ENCODE results near the gene RNU6-1. TPM values are rescaled to one million over a fixed set of nuclear protein-coding genes. Genes with fewer than 3 reads are reported as not detected.

Gene RNU6-1
- polyA plus RNA-seq, 1 of the 3 experiments (the other 2 are of a cell fraction) = not detected

DNA sequence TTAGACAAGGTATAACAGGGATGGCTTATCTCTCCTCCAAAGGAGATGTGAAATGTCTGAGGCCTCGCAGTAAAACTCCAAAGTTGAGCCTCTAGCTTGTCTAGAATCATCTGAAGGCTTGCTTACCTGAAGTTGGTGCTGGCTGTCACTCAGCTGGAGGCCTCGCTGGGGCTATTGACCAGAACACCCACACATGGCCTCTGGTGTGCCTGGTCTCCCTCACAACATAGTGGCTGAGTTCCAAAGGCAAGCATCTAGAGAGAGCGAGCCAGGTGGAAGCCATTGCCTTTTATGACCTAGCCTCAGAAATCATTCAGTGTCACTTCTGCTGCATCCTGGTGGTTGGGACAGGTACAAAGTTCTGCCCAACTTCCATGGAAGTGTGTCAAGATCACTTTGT is 17.4 kb upstream of the RNU6-1 start:
- TF ChIP-seq EP300 (IDR thresholded peaks at IDR 0.05; ENCODE audit: borderline replicate concordance in 1 of 2, low read depth in 1 of 2, low read length in 1 of 2) = no peak
- no peak for TF ChIP-seq EZH2phosphoT487 (IDR thresholded peaks at IDR 0.05; ENCODE audit: borderline replicate concordance, low read depth)
- TF ChIP-seq SIN3A (IDR thresholded peaks at IDR 0.05; ENCODE audit: borderline replicate concordance, low read depth, low read length) = no peak
- TF ChIP-seq RCOR1 (IDR thresholded peaks at IDR 0.05; ENCODE audit: low read length) = no peak
- no peak for TF ChIP-seq NRF1 (IDR thresholded peaks at IDR 0.05; ENCODE audit: low read depth, low read length)
- TF ChIP-seq FOXJ3 (CRISPR knock-in tag; IDR thresholded peaks at IDR 0.05) = no peak
- no peak for TF ChIP-seq GABPA (IDR thresholded peaks at IDR 0.05; ENCODE audit: low read depth)
- no peak for TF ChIP-seq MXI1 (IDR thresholded peaks at IDR 0.05; ENCODE audit: low read depth, low read length)

GRCh38 chr15:67855842-67856241 is 16.0 kb upstream of the RNU6-1 start:
- Histone ChIP-seq H3K9ac (no peak overlapping the region), H4K20me1 (ENCODE audit: insufficient read depth) (no peaks in the 10 kb centered on the region), H3K27ac (ENCODE audit: low read depth in 2 of 2, low read length in 1 of 2) (no peak overlapping the region), H2AFZ (ENCODE audit: low read depth) (no peak overlapping the region), H3K9me2 (no peaks in the 10 kb centered on the region), H3F3A (replicated peaks; ENCODE audit: insufficient read depth) (no peaks in the 10 kb centered on the region), H3K4me1 (ENCODE audit: control insufficient read depth in 1 of 2, insufficient read depth in 2 of 2, low read depth in 1 of 2, low read length in 1 of 2) (peaks cover 0 to 7% of the 10 kb centered on the region in 2 experiments; a peak in 1 of 4 replicates), H3K9me3 (no peaks in the 10 kb centered on the region), H3K4me2 (no peak overlapping the region), H3K36me3 (replicated peaks in 1 of 2; ENCODE audit: control insufficient read depth in 1 of 2, insufficient read depth in 2 of 2, low read length in 1 of 2) (no peaks in the 10 kb centered on the region), H3K4me3 (ENCODE audit: low read depth in 2 of 2, low read length in 1 of 2) (no peak overlapping the region), H3K79me2 (ENCODE audit: insufficient read depth) (no peaks in the 10 kb centered on the region), H3K27me3 (ENCODE audit: insufficient read depth) (no peaks in the 10 kb centered on the region)
- ChIA-PET CTCF (interaction anchor here (0.6 kb wide), 1 partner anchor 347 kb away, joined by 3 read pairs; no protein-coding TSS in a partner anchor), POLR2A (no interaction called here)
- 67% methylated on average over 3 of the region's 3 CpGs for WGBS (ENCODE audit: low lambda C conversion rate)
- DNase-seq = no peak
- TF ChIP-seq ELF1 (IDR thresholded peaks at IDR 0.05) (no peak), EZH2phosphoT487 (IDR thresholded peaks at IDR 0.05; ENCODE audit: borderline replicate concordance, low read depth) (no peak), GABPA (IDR thresholded peaks at IDR 0.05; ENCODE audit: low read depth) (no peak)

More for the DNA sequence above, 17.4 kb upstream of the RNU6-1 start:
- CTCF ChIA-PET = no interaction called here
- H3K27me3 ChIP-seq (ENCODE audit: insufficient read depth) = no peaks in the 10 kb centered on the region
- H2AFZ ChIP-seq (ENCODE audit: low read depth) = no peak overlapping the region
- 62% methylated on average over 3 of the region's 3 CpGs for WGBS (ENCODE audit: low lambda C conversion rate)
- H4K20me1 ChIP-seq (ENCODE audit: insufficient read depth) = no peaks in the 10 kb centered on the region
- H3K4me2 ChIP-seq = no peak overlapping the region
- POLR2A ChIA-PET = no interaction called here
- H3F3A ChIP-seq (replicated peaks; ENCODE audit: insufficient read depth) = no peaks in the 10 kb centered on the region
- DNase-seq = no peak
- H3K4me1 ChIP-seq (ENCODE audit: control insufficient read depth in 1 of 2, insufficient read depth in 2 of 2, low read depth in 1 of 2, low read length in 1 of 2) = peaks cover 0 to 7% of the 10 kb centered on the region in 2 experiments; a peak in 1 of 4 replicates
- H3K9ac ChIP-seq = no peak overlapping the region
- no peaks in the 10 kb centered on the region for H3K9me3 ChIP-seq
- H3K4me3 ChIP-seq (ENCODE audit: low read depth in 2 of 2, low read length in 1 of 2) = no peak overlapping the region
- H3K27ac ChIP-seq (ENCODE audit: low read depth in 2 of 2, low read length in 1 of 2) = no peak overlapping the region
- no peaks in the 10 kb centered on the region for H3K36me3 ChIP-seq (replicated peaks in 1 of 2; ENCODE audit: control insufficient read depth in 1 of 2, insufficient read depth in 2 of 2, low read length in 1 of 2)
- no peaks in the 10 kb centered on the region for H3K9me2 ChIP-seq
- no peaks in the 10 kb centered on the region for H3K79me2 ChIP-seq (ENCODE audit: insufficient read depth)

- WGBS (ENCODE audit: low lambda C conversion rate) = 100% methylated on average over 1 of the region's 1 CpG
- POLR2A ChIA-PET = no interaction called here
Measured at GRCh38 chr15:67854358-67854757, 14.5 kb upstream of the RNU6-1 start.

More at GRCh38 chr15:67854358-67854757, 14.5 kb upstream of the RNU6-1 start:
- Histone ChIP-seq H3F3A (replicated peaks; ENCODE audit: insufficient read depth) (no peaks in the 10 kb centered on the region), H3K9me2 (no peaks in the 10 kb centered on the region), H3K27ac (ENCODE audit: low read depth in 2 of 2, low read length in 1 of 2) (no peak overlapping the region), H3K9me3 (no peaks in the 10 kb centered on the region), H3K79me2 (ENCODE audit: insufficient read depth) (no peaks in the 10 kb centered on the region), H3K4me1 (ENCODE audit: control insufficient read depth in 1 of 2, insufficient read depth in 2 of 2, low read depth in 1 of 2, low read length in 1 of 2) (peaks cover 0 to 7% of the 10 kb centered on the region in 2 experiments; a peak in 1 of 4 replicates), H3K36me3 (replicated peaks in 1 of 2; ENCODE audit: control insufficient read depth in 1 of 2, insufficient read depth in 2 of 2, low read length in 1 of 2) (no peaks in the 10 kb centered on the region), H3K9ac (no peak overlapping the region), H3K4me3 (ENCODE audit: low read depth in 2 of 2, low read length in 1 of 2) (no peak overlapping the region), H4K20me1 (ENCODE audit: insufficient read depth) (no peaks in the 10 kb centered on the region), H3K4me2 (no peak overlapping the region), H2AFZ (ENCODE audit: low read depth) (no peak overlapping the region), H3K27me3 (ENCODE audit: insufficient read depth) (no peaks in the 10 kb centered on the region)
- no peak for TF ChIP-seq NFIC (IDR thresholded peaks at IDR 0.05; ENCODE audit: borderline replicate concordance)
- TF ChIP-seq YY1 (IDR thresholded peaks at IDR 0.05; ENCODE audit: low read depth) = no peak
- TF ChIP-seq MEF2A (IDR thresholded peaks at IDR 0.05; ENCODE audit: borderline replicate concordance, low read depth) = no peak
- DNase-seq = no peak
- CTCF ChIA-PET = interaction anchor here (1.0 to 4.2 kb wide), 5 partner anchors 9 to 362 kb away, joined by 3 to 31 read pairs (median 3); no protein-coding TSS in a partner anchor

All from SK-N-SH (cell line).